Measurements from ENCODE around the gene DZIP3.

DZIP3 gene

GRCh38 chr3:108698461-108698860 is 108.9 kb downstream of the DZIP3 start:
- DNase-seq, result no peak

GRCh38 chr3:108705045-108705444 is 115.5 kb downstream of the DZIP3 start:
- DNase-seq, result no peak

GRCh38 chr3:108713009-108713516 is 123.5 kb downstream of the DZIP3 start:
- no peak for DNase-seq

- no peak for DNase-seq
Observed at GRCh38 chr3:108713816-108714215, 124.3 kb downstream of the DZIP3 start.

GRCh38 chr3:108718454-108718853 is 128.9 kb downstream of the DZIP3 start:
- DNase-seq, result no peak

- DNase-seq, result no peak
Observed at GRCh38 chr3:108719178-108719806, 129.8 kb downstream of the DZIP3 start.

- DNase-seq, result no peak
Observed at GRCh38 chr3:108722724-108723123, 133.2 kb downstream of the DZIP3 start.

- no peak for DNase-seq
Observed at GRCh38 chr3:108724101-108724500, 134.6 kb downstream of the DZIP3 start.

GRCh38 chr3:108728105-108728504 is 138.6 kb downstream of the DZIP3 start:
- no peak for DNase-seq

- DNase-seq, result no peak
Observed at GRCh38 chr3:108728934-108729333, 139.4 kb downstream of the DZIP3 start.

- DNase-seq, result no peak
Observed at GRCh38 chr3:108736821-108737220, 147.3 kb downstream of the DZIP3 start.

GRCh38 chr3:108742929-108743328 is 153.4 kb downstream of the DZIP3 start:
- no peak for DNase-seq
